ENCODE data around the gene TCTN1.
A peak's percentile ranks its signal among the peaks of the same experiment; 100 is the strongest.
"Not testable (repeated sequence)": the region's sequence is repeated elsewhere in the genome, so short reads cannot be mapped to it uniquely, and the experiment has no call there.

Gene TCTN1

GRCh38 chr12:110579535-110580253 is 34.2 kb upstream of the TCTN1 start:
- no peaks in the 10 kb centered on the region for H3K27me3 Mint-ChIP-seq
- peaks cover 11% of the 10 kb centered on the region for H3K36me3 Mint-ChIP-seq
- H3K27ac Mint-ChIP-seq: peak overlapping the region; percentile 97
- no peaks in the 10 kb centered on the region for H3K9me3 Mint-ChIP-seq (ENCODE audit: low read depth)
- peaks cover 79% of the 10 kb centered on the region for H3K4me1 Mint-ChIP-seq (ENCODE audit: low read depth)
- peak overlapping the region; percentile 99 for H3K4me3 Mint-ChIP-seq

DNA sequence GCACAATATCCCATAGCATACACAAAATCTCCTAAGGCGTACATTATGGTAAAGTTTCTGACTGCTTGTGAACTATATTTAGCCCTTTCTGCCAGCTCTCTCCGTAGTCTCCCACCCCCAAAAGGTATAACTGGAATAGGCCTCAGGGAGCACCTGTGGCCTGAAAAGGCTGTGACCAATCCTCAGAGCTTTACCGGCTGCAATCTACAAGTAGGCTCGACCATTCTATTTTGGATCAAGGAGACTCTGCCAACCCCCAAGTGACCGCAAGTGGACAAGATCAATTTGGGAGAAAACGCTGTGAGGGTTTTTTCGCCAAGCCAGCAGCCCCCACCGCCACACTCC is 32.0 kb upstream of the TCTN1 start:
- Mint-ChIP-seq H3K36me3 (peaks cover 11% of the 10 kb centered on the region), H3K4me3 (peak overlapping the region; percentile 99), H3K27ac (peak overlapping the region; percentile 97), H3K27me3 (no peaks in the 10 kb centered on the region), H3K9me3 (ENCODE audit: low read depth) (no peaks in the 10 kb centered on the region), H3K4me1 (ENCODE audit: low read depth) (peaks cover 73% of the 10 kb centered on the region)

GRCh38 chr12:110582276-110583136 is 31.4 kb upstream of the TCTN1 start:
- peaks cover 11% of the 10 kb centered on the region for H3K36me3 Mint-ChIP-seq

GRCh38 chr12:110583137-110584059 is 30.5 kb upstream of the TCTN1 start, which contains the start of gene PPTC7:
TSS of gene PPTC7 (minus strand) at chr12:110583318. CDS start at chr12:110583031, 287 bp downstream.
- Mint-ChIP-seq H3K27me3 (no peaks in the 10 kb centered on the region), H3K4me3 (peak within 1 kb of the TSS; percentile 99), H3K4me1 (ENCODE audit: low read depth) (peaks cover 60% of the 10 kb centered on the region), H3K9me3 (ENCODE audit: low read depth) (no peaks in the 10 kb centered on the region), H3K27ac (peak within 1 kb of the TSS; percentile 97), H3K36me3 (peaks cover 11% of the 10 kb centered on the region)

More at GRCh38 chr12:110582276-110583136, 31.4 kb upstream of the TCTN1 start:
- H3K9me3 Mint-ChIP-seq (ENCODE audit: low read depth): no peaks in the 10 kb centered on the region
- no peaks in the 10 kb centered on the region for H3K27me3 Mint-ChIP-seq
- peak overlapping the region; percentile 97 for H3K27ac Mint-ChIP-seq
- H3K4me1 Mint-ChIP-seq (ENCODE audit: low read depth): peaks cover 69% of the 10 kb centered on the region
- peak overlapping the region; percentile 99 for H3K4me3 Mint-ChIP-seq

- Mint-ChIP-seq H3K4me1 (ENCODE audit: low read depth) (peaks cover 43% of the 10 kb centered on the region), H3K9me3 (ENCODE audit: low read depth) (no peaks in the 10 kb centered on the region), H3K36me3 (peaks cover 9% of the 10 kb centered on the region), H3K4me3 (peak overlapping the region; percentile 88), H3K27ac (peak overlapping the region; percentile 97), H3K27me3 (no peaks in the 10 kb centered on the region)
Measured at GRCh38 chr12:110585231-110585799, 28.6 kb upstream of the TCTN1 start.

GRCh38 chr12:110587102-110587501 is 26.8 kb upstream of the TCTN1 start:
- not testable (repeated sequence) for H3K9me3 Mint-ChIP-seq (ENCODE audit: low read depth); H3K27ac Mint-ChIP-seq

GRCh38 chr12:110590059-110590458 is 23.9 kb upstream of the TCTN1 start:
- Mint-ChIP-seq H3K9me3 (ENCODE audit: low read depth) (no peaks in the 10 kb centered on the region), H3K27me3 (no peaks in the 10 kb centered on the region), H3K36me3 (no peaks in the 10 kb centered on the region), H3K4me1 (ENCODE audit: low read depth) (peaks cover 29% of the 10 kb centered on the region), H3K4me3 (no peak overlapping the region), H3K27ac (peak overlapping the region; percentile 87)

More at GRCh38 chr12:110587102-110587501, 26.8 kb upstream of the TCTN1 start:
- H3K4me3 Mint-ChIP-seq, H3K27me3 Mint-ChIP-seq, H3K36me3 Mint-ChIP-seq: not testable (repeated sequence)
- peaks cover 48% of the 10 kb centered on the region for H3K4me1 Mint-ChIP-seq (ENCODE audit: low read depth)

DNA sequence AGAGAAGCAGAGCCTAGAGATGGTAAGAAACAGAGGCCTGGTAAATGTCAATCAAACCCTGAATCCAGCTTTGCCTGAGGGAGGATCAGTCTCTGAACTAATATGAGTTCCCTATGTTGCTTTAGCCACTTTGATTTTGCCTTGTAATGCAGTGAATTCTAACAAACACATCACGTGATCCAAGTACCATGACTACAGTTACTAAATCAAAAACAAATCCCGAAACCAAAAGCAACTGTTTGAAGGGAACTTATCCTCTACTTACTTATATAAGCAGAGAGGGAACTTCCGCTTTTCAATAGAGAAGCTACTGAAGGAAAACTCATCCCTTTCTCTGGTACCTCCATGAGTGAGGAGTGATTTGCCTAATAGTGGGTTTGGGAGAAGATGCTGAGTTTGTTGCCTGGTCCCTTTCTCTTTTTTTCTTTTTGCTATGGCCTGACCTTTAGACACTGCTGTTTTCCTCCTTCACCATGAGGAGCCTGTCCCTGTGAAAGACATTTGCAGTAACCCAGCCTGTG is 23.1 kb upstream of the TCTN1 start:
- H3K36me3 Mint-ChIP-seq: no peaks in the 10 kb centered on the region
- no peaks in the 10 kb centered on the region for H3K9me3 Mint-ChIP-seq (ENCODE audit: low read depth)
- H3K27ac Mint-ChIP-seq: peak overlapping the region; percentile 87
- H3K27me3 Mint-ChIP-seq: no peaks in the 10 kb centered on the region
- H3K4me3 Mint-ChIP-seq: peak overlapping the region; percentile 30
- peaks cover 21% of the 10 kb centered on the region for H3K4me1 Mint-ChIP-seq (ENCODE audit: low read depth)

GRCh38 chr12:110591451-110592051 is 22.4 kb upstream of the TCTN1 start:
- Mint-ChIP-seq H3K27ac (peak overlapping the region; percentile 87), H3K9me3 (ENCODE audit: low read depth) (no peaks in the 10 kb centered on the region), H3K36me3 (no peaks in the 10 kb centered on the region), H3K4me3 (no peak overlapping the region), H3K27me3 (no peaks in the 10 kb centered on the region), H3K4me1 (ENCODE audit: low read depth) (peaks cover 19% of the 10 kb centered on the region)

DNA sequence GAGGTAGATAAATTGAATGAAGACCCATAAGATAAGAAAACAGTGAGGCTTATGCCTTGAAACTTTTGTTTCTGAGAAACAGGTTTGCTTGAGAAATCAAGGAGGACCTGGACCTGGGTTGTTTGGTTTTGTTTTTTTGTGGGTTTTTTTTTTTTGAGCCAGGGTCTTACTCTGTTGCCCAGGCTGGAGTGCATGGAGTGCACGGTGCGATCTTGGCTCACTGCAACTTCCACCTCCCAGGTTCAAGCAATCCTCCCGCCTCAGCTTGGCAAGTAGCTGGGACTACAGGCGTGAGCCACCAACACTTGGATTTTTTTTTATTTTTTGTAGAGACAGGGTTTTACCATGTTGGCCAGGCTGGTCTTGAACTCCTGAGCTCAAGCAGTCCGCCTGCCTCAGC is 21.9 kb upstream of the TCTN1 start:
- H3K9me3 Mint-ChIP-seq (ENCODE audit: low read depth): no peaks in the 10 kb centered on the region
- no peaks in the 10 kb centered on the region for H3K27me3 Mint-ChIP-seq
- no peak overlapping the region for H3K4me3 Mint-ChIP-seq
- H3K27ac Mint-ChIP-seq: peak overlapping the region; percentile 87
- H3K4me1 Mint-ChIP-seq (ENCODE audit: low read depth): peaks cover 19% of the 10 kb centered on the region
- no peaks in the 10 kb centered on the region for H3K36me3 Mint-ChIP-seq

GRCh38 chr12:110592919-110593318 is 21.0 kb upstream of the TCTN1 start:
- not testable (repeated sequence) for H3K9me3 Mint-ChIP-seq (ENCODE audit: low read depth); H3K36me3 Mint-ChIP-seq; H3K4me3 Mint-ChIP-seq; H3K27me3 Mint-ChIP-seq; H3K27ac Mint-ChIP-seq
- H3K4me1 Mint-ChIP-seq (ENCODE audit: low read depth): peaks cover 19% of the 10 kb centered on the region

GRCh38 chr12:110597885-110598284 is 16.0 kb upstream of the TCTN1 start:
- Mint-ChIP-seq H3K36me3 (no peaks in the 10 kb centered on the region), H3K27ac (no peak overlapping the region), H3K27me3 (no peaks in the 10 kb centered on the region), H3K9me3 (ENCODE audit: low read depth) (no peaks in the 10 kb centered on the region), H3K4me3 (no peak overlapping the region), H3K4me1 (ENCODE audit: low read depth) (peaks cover 10% of the 10 kb centered on the region)

- H3K9me3 Mint-ChIP-seq (ENCODE audit: low read depth): no peaks in the 10 kb centered on the region
- H3K4me1 Mint-ChIP-seq (ENCODE audit: low read depth): peaks cover 10% of the 10 kb centered on the region
- H3K27ac Mint-ChIP-seq: no peak overlapping the region
- H3K4me3 Mint-ChIP-seq: no peak overlapping the region
- no peaks in the 10 kb centered on the region for H3K27me3 Mint-ChIP-seq
- no peaks in the 10 kb centered on the region for H3K36me3 Mint-ChIP-seq
Measured at GRCh38 chr12:110599334-110599733, 14.6 kb upstream of the TCTN1 start.

DNA sequence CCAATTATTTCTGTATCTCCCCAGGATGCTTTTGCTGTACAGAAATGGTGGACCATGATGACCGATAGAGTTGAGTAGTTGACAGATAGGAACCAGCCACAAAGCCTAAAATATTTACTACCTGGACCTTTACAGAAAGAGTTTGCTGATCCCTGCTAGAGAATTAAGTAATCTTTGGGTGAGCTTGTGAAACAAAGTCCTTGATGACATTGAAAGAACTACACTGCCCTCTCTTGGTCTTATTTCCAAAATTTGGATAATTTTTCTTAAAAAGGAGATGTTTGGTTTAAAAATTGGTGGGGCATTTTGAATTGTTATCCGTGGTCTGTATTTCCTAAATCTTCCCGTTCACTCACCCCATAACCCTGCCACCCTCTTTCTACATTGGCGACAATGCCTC is 13.7 kb upstream of the TCTN1 start:
- Mint-ChIP-seq H3K4me3 (no peak overlapping the region), H3K27ac (no peak overlapping the region), H3K27me3 (no peaks in the 10 kb centered on the region), H3K9me3 (ENCODE audit: low read depth) (no peaks in the 10 kb centered on the region), H3K36me3 (no peaks in the 10 kb centered on the region), H3K4me1 (ENCODE audit: low read depth) (peaks cover 12% of the 10 kb centered on the region)
